Panc1 (cell line): ENCODE results near the gene AURKB. TPM values are rescaled to one million over a fixed set of nuclear protein-coding genes. Genes with fewer than 3 reads are reported as not detected.

Source experiments
- ATAC-seq: fragments of 200-7000 bp; cut with Tn5 transposase; 2 replicates; pipeline ENCODE4 v1.9.1; 2020; ENCODE audit warnings: mild to moderate bottlenecking, moderate library complexity
- BruUV-seq: library from RNA; stranded (reverse); fragments of 400-500 nt; replicated peaks from 2 replicates; lab custom pipeline; 2021; lab: Mats Ljungman, UMichigan
- CTCF ChIA-PET: fragments of 300-600 bp; sonication (Branson Sonifier 250); formaldehyde crosslinking; loops from one replicate; lab custom pipeline; 2022; ENCODE audit warnings: antibody characterized with exemption; lab: Charles Lee
- POLR2A ChIA-PET: fragments of 300-600 bp; sonication (Branson Sonifier 250); formaldehyde crosslinking; loops from one replicate; lab custom pipeline; 2022; ENCODE audit warnings: antibody characterized with exemption; lab: Charles Lee
- DNase-seq: peaks from one replicate; pipeline ENCODE4 v3.0.0-alpha.2; 2010; ENCODE audit warnings: low read depth, low spot score
- H3K27ac ChIP-seq: 2 replicates; pipeline ENCODE4 v1.5.1; 2011; ENCODE audit warnings: mild to moderate bottlenecking, low read length, inconsistent platforms
- H3K27me3 ChIP-seq: fragments of 200-500 bp; sonication (Bioruptor generic); 2 replicates; pipeline ENCODE4 v1.6.0; 2014; ENCODE audit warnings: low read length, inconsistent platforms; ENCODE audit not compliant: control insufficient read depth, insufficient read depth
- H3K36me3 ChIP-seq: fragments of 200-500 bp; sonication (Bioruptor generic); 2 replicates; pipeline ENCODE4 v1.5.1; 2014; ENCODE audit warnings: inconsistent platforms, mild to moderate bottlenecking, low read length, moderate library complexity; ENCODE audit not compliant: control insufficient read depth, insufficient read depth
- H3K4me1 ChIP-seq: 2 replicates; pipeline ENCODE4 v1.5.1; 2011; ENCODE audit warnings: inconsistent platforms, mild to moderate bottlenecking, low read length, moderate library complexity; ENCODE audit not compliant: control insufficient read depth, insufficient read depth
- H3K4me3 ChIP-seq, 2 experiments: 2 replicates each; pipeline ENCODE4 v1.5.1; 2011 to 2012; ENCODE audit warnings: low read depth in 2 of 2, low read length in 2 of 2, mild to moderate bottlenecking in 2 of 2, inconsistent platforms in 1 of 2, moderate library complexity in 1 of 2
- H3K9me3 ChIP-seq: fragments of 200-500 bp; sonication (Bioruptor generic); 2 replicates; pipeline ENCODE4 v1.5.1; 2014; ENCODE audit warnings: low read depth, mild to moderate bottlenecking, inconsistent platforms, low read length, moderate library complexity; ENCODE audit not compliant: control insufficient read depth, insufficient read depth
- SIN3A ChIP-seq: IDR thresholded peaks from 2 replicates; pipeline ENCODE4 v1.6.1; 2012; ENCODE audit warnings: low read depth, mild to moderate bottlenecking, low read length, moderate library complexity, borderline replicate concordance; ENCODE audit not compliant: insufficient read depth
- in situ Hi-C: cut with HindIII; loops from 2 replicates; pipeline ENCODE4 v1.10.0; 2016; ENCODE audit warnings: low sequenced_read_pairs, low pct_unique_long_range_greater_than_20kb
- intact Hi-C: fragments of 100-400 bp; cut with micrococcal nuclease; formaldehyde crosslinking; loops from one replicate; pipeline ENCODE4 v1.10.0; 2022; ENCODE audit not compliant: unreplicated experiment
- microRNA-seq: library from miRNA; unstranded; fragments of <30 nt; microRNA quantifications from one replicate; pipeline ENCODE4 v1.1.0, GENCODE V29; 2020; ENCODE audit not compliant: unreplicated experiment
- total RNA-seq: library from RNA; stranded (reverse); gene quantifications from one replicate; pipeline ENCODE4 v1.2.1, GENCODE V29; 2021; ENCODE audit not compliant: unreplicated experiment

AURKB gene
- total RNA-seq, 1 experiment from 2014 or later = 85.8 TPM

DNA sequence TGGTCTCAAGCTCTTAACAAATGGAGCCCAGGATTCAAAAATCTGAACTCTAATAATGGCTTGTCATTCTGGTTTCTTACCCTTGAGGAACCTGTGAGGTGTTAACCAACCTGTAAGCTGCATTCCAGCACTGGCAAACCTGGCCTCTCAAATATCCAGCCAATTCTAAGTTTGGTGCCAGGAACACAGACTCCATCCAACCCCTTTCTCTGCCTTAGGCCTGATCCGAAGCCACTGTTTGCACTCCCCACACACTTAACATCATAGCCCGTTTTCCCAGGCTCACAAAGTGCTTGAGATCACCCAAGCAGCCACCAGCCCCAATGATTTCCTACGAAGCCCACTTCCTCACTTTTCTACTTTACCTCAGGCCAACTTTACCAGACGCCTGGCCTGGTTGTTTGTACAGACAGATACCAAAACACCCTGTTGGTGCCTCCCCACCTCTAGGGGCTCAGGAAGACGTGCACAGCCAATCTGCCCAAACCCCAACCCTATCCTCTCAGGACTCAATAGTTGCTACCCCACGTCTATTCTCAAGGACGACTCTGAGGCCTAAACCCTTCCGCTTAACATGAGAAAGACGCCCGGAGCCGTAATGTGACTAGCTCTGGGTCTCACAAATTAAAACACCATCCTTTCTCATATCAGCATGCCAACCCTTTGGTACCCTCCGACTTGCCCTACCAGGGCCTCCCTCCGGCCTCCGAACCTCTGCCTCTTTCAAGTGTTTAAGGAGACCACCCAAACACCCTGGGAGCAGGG is 55.0 kb downstream of the AURKB start:
- no peak for TF ChIP-seq SIN3A

More for the DNA sequence above, 55.0 kb downstream of the AURKB start:
- intact Hi-C loops (no loop called here), in situ Hi-C loops (no loop called here)
- ChIA-PET POLR2A (interaction anchor here (0.6 to 2.2 kb wide), 2 partner anchors 10 to 18 kb away, joined by 7 to 12 read pairs; no protein-coding TSS in a partner anchor), CTCF (no interaction called here)
- ATAC-seq (no peak), DNase-seq (no peak)
- no TSS peak for BruUV-seq
- H3K9me3 ChIP-seq = no peaks in the 10 kb centered on the region
- H3K36me3 ChIP-seq = no peaks in the 10 kb centered on the region; the same call in 1 of the 2 replicates
- H3K4me1 ChIP-seq = peaks cover 41% of the 10 kb centered on the region
- peak overlapping the region; percentile 71 to 73 for H3K4me3 ChIP-seq
- peak overlapping the region; percentile 82 for H3K27ac ChIP-seq
- H3K27me3 ChIP-seq = no peaks in the 10 kb centered on the region

Small RNA genes lying within 50 kb of the gene (microRNA-seq; reads per million reads assigned to microRNA genes)
- gene MIR4521 = 261 reads per million, percentile 65 among the genes with 10 or more reads in this experiment

Other genes starting within 250 kb of the AURKB start
- not detected for gene GUCY2D, start 208.0 kb downstream of the AURKB start, total RNA-seq
- not detected for gene ALOX15B, start 171.5 kb downstream of the AURKB start, total RNA-seq
- not detected for gene ALOX12B, start 122.9 kb downstream of the AURKB start, total RNA-seq
- 0.46 TPM for gene ALOXE3, start 92.1 kb downstream of the AURKB start, total RNA-seq
- 4.0 TPM for gene HES7, start 86.5 kb downstream of the AURKB start, total RNA-seq
- gene PER1, start 58.2 kb downstream of the AURKB start, total RNA-seq = 17.1 TPM
- gene VAMP2, start 47.6 kb downstream of the AURKB start, total RNA-seq = 28.6 TPM
- gene TMEM107, start 34.2 kb downstream of the AURKB start, total RNA-seq = 10.6 TPM
- 9.3 TPM for gene BORCS6, start 20.4 kb downstream of the AURKB start, total RNA-seq
- gene CTC1, start 37.5 kb upstream of the AURKB start, total RNA-seq = 34.2 TPM
- gene PFAS, start 38.7 kb upstream of the AURKB start, total RNA-seq = 73.0 TPM
- gene RANGRF, start 78.1 kb upstream of the AURKB start, total RNA-seq = 16.7 TPM
- gene SLC25A35, start 84.8 kb upstream of the AURKB start, total RNA-seq = 22.0 TPM
- not detected for gene ARHGEF15, start 99.7 kb upstream of the AURKB start, total RNA-seq
- gene ODF4, start 129.3 kb upstream of the AURKB start, total RNA-seq = not detected
- gene RPL26, start 172.6 kb upstream of the AURKB start, total RNA-seq = 865 TPM
- gene RNF222, start 187.3 kb upstream of the AURKB start, total RNA-seq = not detected
- gene NDEL1, start 225.3 kb upstream of the AURKB start, total RNA-seq = 44.8 TPM